Neural crest cell (in vitro differentiated cells): ENCODE data around the gene PDIA2. TPM values are rescaled to one million over a fixed set of nuclear protein-coding genes. Genes with fewer than 3 reads are reported as not detected.

Experiments used
- DNase-seq: peaks from one replicate; pipeline ENCODE4 v3.0.0; 2021; ENCODE audit warnings: low read depth, mixed read lengths, low spot score
- H3K27ac Mint-ChIP-seq: one replicate; pipeline ENCODE4 v1.8.0; 2021; ENCODE audit warnings: mild to moderate bottlenecking, mixed read lengths; ENCODE audit not compliant: unreplicated experiment
- H3K27me3 Mint-ChIP-seq: 2 replicates; pipeline ENCODE4 v1.8.0; 2021; ENCODE audit warnings: low read depth, mild to moderate bottlenecking, mixed read lengths
- H3K36me3 Mint-ChIP-seq: 2 replicates; pipeline ENCODE4 v1.8.0; 2021; ENCODE audit warnings: low read depth, mild to moderate bottlenecking, mixed read lengths
- H3K4me1 Mint-ChIP-seq: 2 replicates; pipeline ENCODE4 v1.8.0; 2021; ENCODE audit warnings: mixed read lengths
- H3K4me3 Mint-ChIP-seq: one replicate; pipeline ENCODE4 v1.8.0; 2021; ENCODE audit warnings: mild to moderate bottlenecking, mixed read lengths
- H3K9me3 Mint-ChIP-seq: 2 replicates; pipeline ENCODE4 v1.8.0; 2021; ENCODE audit warnings: mixed read lengths
- total RNA-seq: library from RNA; stranded (reverse); gene quantifications from 2 replicates; pipeline ENCODE4 v1.2.1, GENCODE V29; 2021
- TF ChIP-seq, protein P1 (sequence below): fragments of 200-600 bp; sonication (generic); conservative IDR thresholded peaks from 2 replicates; pipeline ENCODE4 v1.5.0; 2021; ENCODE audit warnings: antibody characterized with exemption, mild to moderate bottlenecking

The PDIA2 gene
- total RNA-seq, 1 donor from 2014 or later, result 1.4 TPM

- Mint-ChIP-seq H3K27me3 (peaks cover 32% of the 10 kb centered on the region), H3K4me3 (no peak overlapping the region), H3K4me1 (no peaks in the 10 kb centered on the region), H3K9me3 (no peaks in the 10 kb centered on the region), H3K36me3 (peaks cover 3% of the 10 kb centered on the region), H3K27ac (no peak overlapping the region)
- TF ChIP-seq, protein P1, sequence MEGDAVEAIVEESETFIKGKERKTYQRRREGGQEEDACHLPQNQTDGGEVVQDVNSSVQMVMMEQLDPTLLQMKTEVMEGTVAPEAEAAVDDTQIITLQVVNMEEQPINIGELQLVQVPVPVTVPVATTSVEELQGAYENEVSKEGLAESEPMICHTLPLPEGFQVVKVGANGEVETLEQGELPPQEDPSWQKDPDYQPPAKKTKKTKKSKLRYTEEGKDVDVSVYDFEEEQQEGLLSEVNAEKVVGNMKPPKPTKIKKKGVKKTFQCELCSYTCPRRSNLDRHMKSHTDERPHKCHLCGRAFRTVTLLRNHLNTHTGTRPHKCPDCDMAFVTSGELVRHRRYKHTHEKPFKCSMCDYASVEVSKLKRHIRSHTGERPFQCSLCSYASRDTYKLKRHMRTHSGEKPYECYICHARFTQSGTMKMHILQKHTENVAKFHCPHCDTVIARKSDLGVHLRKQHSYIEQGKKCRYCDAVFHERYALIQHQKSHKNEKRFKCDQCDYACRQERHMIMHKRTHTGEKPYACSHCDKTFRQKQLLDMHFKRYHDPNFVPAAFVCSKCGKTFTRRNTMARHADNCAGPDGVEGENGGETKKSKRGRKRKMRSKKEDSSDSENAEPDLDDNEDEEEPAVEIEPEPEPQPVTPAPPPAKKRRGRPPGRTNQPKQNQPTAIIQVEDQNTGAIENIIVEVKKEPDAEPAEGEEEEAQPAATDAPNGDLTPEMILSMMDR, result no peak
- DNase-seq, result no peak
Measured at GRCh38 chr16:282491-282890, 473 bp upstream of the PDIA2 start.

DNA sequence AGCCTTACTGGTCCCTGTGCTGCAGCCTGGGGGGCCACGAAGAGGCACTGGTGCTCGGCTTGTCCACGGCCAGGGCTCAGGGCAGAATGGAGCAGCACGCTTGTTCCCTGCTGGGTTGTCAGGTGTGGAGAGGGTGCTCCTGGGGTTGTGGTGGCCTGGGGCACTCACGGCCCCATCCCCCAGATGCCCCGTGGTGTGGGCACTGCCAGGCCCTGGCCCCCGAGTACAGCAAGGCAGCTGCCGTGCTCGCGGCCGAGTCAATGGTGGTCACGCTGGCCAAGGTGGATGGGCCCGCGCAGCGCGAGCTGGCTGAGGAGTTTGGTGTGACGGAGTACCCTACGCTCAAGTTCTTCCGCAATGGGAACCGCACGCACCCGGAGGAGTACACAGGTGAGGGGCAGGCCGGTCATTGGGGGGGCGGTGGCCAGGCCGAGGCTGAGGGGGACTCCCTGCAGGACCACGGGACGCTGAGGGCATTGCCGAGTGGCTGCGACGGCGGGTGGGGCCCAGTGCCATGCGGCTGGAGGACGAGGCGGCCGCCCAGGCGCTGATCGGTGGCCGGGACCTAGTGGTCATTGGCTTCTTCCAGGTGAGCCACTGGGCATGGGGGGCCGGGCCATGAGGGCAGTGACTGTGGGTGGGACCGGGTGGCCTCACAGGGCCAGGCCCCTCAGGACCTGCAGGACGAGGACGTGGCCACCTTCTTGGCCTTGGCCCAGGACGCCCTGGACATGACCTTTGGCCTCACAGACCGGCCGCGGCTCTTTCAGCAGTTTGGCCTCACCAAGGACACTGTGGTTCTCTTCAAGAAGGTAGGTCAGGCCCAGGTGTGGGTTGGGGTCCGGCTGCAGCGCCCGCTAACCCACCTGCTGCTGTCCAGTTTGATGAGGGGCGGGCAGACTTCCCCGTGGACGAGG, 1.5 kb downstream of the PDIA2 start:
- H3K27ac Mint-ChIP-seq, result no peak overlapping the region
- no peak overlapping the region for H3K4me3 Mint-ChIP-seq
- H3K36me3 Mint-ChIP-seq, result peaks cover 6% of the 10 kb centered on the region
- TF ChIP-seq, protein P1, result no peak
- no peaks in the 10 kb centered on the region for H3K4me1 Mint-ChIP-seq
- H3K27me3 Mint-ChIP-seq, result peaks cover 17% of the 10 kb centered on the region
- no peaks in the 10 kb centered on the region for H3K9me3 Mint-ChIP-seq
- DNase-seq, result no peak

DNA sequence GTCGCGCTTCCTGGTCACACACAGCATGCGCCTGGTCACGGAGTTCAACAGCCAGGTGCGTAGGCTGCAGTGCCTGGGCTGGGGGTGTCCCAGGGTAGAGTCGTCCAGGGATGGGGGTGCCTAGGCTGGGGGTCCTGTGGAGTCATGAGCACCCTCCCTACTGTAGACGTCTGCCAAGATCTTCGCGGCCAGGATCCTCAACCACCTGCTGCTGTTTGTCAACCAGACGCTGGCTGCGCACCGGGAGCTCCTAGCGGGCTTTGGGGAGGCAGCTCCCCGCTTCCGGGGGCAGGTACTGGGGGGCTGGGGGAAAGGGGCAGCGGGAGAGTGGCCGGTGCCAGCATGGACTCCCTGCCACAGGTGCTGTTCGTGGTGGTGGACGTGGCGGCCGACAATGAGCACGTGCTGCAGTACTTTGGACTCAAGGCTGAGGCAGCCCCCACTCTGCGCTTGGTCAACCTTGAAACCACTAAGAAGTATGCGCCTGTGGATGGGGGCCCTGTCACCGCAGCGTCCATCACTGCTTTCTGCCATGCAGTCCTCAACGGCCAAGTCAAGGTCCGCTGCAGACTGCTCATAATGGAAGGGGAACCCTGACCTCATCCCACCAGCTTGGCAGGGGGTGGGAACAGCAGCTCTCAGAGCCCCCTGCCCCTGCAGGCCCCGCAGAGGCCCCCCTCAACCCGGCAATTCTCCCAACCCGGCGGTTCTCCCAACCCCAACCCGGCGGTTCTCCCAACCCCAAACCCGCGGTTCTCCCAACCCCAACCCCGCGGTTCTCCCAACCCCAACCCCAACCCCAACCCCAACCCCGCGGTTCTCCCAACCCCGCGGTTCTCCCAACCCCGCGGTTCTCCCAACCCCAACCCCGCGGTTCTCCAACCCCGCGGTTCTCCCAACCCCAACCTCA, 2.4 kb downstream of the PDIA2 start:
- Mint-ChIP-seq H3K9me3 (no peaks in the 10 kb centered on the region), H3K27ac (no peak overlapping the region), H3K27me3 (peaks cover 12% of the 10 kb centered on the region), H3K4me3 (no peak overlapping the region), H3K4me1 (no peaks in the 10 kb centered on the region), H3K36me3 (peaks cover 6% of the 10 kb centered on the region)
- DNase-seq, result no peak
- TF ChIP-seq, protein P1, result no peak

GRCh38 chr16:286491-287297, 3.7 kb downstream of the PDIA2 start:
- no peaks in the 10 kb centered on the region for H3K4me1 Mint-ChIP-seq
- H3K36me3 Mint-ChIP-seq, result peaks cover 6% of the 10 kb centered on the region
- no peaks in the 10 kb centered on the region for H3K9me3 Mint-ChIP-seq
- TF ChIP-seq, protein P1, result no peak
- H3K27ac Mint-ChIP-seq, result no peak overlapping the region
- H3K4me3 Mint-ChIP-seq, result no peak overlapping the region
- DNase-seq, result no peak
- H3K27me3 Mint-ChIP-seq, result peaks cover 4% of the 10 kb centered on the region

DNA sequence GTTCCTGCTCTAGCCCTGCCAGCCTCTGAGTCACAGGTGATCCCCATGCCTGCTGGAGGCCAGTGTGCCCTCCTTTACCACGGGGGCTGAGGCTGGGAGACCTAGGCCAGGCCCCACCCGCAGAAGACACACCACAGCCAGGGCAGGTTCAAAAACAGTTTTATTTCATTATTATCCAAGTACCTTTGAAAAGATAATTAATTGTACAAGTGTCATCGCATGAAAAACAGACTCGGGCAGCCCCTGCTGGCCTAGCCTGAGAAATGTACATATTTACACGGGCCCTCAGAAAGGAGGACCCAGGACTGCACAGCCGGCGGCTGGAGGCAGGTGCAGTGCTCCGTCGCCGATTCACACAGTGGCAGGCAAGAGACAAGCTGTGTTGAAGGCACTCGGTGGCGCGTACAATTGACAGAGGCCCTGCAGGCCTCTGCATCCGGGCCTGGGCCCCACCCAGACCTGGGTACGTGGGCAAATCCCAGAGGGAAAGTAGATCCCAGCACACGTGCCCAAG, 4.4 kb downstream of the PDIA2 start:
- no peak for DNase-seq
- no peaks in the 10 kb centered on the region for H3K9me3 Mint-ChIP-seq
- H3K36me3 Mint-ChIP-seq, result peaks cover 6% of the 10 kb centered on the region
- H3K27me3 Mint-ChIP-seq, result no peaks in the 10 kb centered on the region
- H3K27ac Mint-ChIP-seq, result no peak overlapping the region
- no peak overlapping the region for H3K4me3 Mint-ChIP-seq
- TF ChIP-seq, protein P1, result no peak
- H3K4me1 Mint-ChIP-seq, result no peaks in the 10 kb centered on the region
